ENCODE results near the gene TEX2.

Gene TEX2, protein sequence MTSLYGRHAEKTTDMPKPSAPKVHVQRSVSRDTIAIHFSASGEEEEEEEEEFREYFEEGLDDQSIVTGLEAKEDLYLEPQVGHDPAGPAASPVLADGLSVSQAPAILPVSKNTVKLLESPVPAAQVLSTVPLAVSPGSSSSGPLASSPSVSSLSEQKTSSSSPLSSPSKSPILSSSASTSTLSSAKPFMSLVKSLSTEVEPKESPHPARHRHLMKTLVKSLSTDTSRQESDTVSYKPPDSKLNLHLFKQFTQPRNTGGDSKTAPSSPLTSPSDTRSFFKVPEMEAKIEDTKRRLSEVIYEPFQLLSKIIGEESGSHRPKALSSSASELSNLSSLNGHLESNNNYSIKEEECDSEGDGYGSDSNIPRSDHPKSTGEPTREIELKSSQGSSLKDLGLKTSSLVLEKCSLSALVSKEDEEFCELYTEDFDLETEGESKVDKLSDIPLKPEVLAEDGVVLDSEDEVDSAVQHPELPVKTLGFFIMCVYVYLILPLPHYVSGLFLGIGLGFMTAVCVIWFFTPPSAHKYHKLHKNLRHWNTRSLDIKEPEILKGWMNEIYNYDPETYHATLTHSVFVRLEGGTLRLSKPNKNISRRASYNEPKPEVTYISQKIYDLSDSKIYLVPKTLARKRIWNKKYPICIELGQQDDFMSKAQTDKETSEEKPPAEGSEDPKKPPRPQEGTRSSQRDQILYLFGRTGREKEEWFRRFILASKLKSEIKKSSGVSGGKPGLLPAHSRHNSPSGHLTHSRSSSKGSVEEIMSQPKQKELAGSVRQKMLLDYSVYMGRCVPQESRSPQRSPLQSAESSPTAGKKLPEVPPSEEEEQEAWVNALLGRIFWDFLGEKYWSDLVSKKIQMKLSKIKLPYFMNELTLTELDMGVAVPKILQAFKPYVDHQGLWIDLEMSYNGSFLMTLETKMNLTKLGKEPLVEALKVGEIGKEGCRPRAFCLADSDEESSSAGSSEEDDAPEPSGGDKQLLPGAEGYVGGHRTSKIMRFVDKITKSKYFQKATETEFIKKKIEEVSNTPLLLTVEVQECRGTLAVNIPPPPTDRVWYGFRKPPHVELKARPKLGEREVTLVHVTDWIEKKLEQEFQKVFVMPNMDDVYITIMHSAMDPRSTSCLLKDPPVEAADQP

DNA sequence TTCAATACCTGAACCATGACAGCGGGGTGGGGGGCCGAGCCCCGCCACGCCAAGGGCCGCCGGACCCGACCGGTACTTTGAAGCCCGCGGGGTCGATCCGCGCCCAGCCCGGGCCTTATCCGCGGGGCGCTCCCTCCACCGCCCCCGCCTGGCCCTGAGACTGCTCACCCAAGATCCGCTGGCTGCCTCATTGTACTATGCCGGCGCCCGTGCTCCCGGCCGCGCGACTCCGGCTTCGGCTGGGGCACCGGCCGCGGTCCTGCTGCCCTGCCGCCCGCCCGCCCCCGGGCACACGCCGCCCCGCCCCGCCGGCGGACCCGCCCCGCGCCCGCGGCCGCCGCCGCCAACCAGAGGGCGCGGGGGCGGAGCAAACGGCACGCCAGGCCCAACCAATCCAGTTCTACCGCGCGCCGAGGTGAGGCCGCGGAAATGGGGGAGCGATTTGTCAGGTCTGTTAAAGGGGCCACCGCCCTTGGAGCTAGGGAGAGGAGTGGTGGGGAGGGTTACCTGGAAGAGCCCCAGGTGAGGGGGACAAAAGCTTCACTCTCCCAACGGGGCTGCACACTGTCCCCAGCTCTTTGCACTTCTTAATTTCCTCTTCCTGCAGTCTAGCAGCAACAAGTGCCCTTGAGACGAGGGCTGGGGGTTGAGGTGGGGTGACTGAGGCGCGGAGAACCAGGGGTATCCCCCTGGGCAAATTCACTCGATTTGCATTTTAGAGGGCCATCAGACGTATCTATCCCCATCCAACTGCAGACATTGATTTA, at the start of gene TEX2:
TEX2 (minus strand) TSS at position 261 of the 767 bp plus-strand sequence. CDS start 49,043 bp downstream, outside the sequence.
- peak; percentile 86 to 88 for DNase-seq

DNA sequence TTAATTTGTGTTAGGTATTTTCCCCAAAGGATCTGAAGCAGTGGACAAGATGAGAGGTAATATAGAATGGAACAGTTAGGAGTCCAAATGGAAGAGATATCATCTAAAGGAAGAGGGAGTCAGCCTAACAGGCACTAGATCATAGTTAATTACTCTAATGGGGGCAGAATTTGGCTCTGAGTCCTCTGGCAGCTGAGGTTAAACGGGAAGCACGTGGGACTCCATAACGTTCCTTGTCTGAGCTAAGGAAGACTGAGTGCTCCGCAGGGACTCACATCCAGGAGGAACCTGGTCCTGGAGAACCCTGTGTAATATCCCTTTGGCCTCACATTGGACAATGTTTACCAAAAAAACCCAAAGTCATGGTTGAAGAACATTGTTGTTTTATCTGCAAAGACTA, 46.6 kb upstream of the TEX2 start:
- no peak for DNase-seq

DNA sequence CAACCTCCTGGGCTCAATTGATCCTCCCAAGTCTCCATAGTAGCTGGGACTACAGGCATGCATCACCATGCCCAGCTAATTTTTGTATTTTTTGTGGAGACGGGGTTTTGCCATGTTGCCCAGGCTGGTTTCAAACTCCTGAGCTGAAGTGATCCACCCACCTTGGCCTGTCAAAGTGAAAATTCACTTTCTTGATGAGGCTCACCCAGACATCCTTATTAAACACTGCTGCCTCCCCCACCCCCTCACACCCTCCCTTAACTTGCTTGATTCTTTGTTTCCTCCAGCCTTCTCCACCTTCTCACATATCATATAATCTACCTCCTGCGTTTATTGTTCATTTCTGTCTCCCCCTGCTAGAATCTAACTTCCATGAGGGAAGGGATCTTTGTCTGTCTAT, 46.0 kb upstream of the TEX2 start:
- no peak for DNase-seq

DNA sequence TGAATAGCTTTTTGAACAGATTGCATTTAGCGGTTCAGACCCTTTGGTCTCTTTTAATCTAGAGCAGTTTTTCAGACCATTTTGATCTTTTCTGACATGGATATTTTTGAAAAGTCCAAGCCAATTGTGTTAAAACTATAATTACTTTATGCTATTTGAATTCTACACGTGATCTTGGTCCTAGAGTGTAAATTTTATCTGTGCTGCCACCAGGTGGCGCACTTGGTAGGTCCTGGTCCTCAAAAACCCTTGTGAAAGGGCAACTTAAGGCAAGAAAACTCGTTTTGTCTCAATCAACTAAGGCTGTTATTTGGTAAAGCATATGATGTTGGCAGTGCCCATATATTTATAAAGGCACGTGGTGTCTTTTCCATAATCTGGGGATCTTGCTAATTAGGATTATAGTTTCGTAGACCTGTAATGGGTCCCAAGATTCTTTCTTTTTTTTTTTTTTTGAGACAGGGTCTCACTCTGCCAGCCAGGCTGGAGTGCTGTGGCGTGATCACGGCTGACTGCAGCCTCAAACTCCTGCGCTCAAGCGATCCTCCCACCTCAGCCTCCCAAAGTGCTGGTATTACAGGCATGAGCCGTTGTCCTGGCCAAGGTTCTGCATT, 43.9 kb upstream of the TEX2 start:
- DNase-seq: peak; percentile 68 to 70

- no peak for DNase-seq
Measured at GRCh38 chr17:64304551-64304950, 41.5 kb upstream of the TEX2 start.

DNA sequence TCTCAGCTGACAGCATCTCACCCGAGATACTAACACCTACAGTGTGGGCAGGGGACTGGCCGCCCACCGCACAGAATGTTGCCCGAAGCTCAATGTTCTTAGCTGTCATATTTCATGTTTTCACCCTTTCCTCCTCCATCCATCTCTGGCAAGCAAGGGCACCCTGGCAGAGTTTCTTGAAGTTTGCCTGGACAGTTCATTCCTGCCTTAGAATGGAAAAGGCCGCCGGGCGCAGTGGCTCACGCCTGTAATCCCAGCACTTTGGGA, 37.6 kb upstream of the TEX2 start:
- DNase-seq: no peak

GRCh38 chr17:64297467-64298088, 34.5 kb upstream of the TEX2 start:
- DNase-seq: no peak

DNA sequence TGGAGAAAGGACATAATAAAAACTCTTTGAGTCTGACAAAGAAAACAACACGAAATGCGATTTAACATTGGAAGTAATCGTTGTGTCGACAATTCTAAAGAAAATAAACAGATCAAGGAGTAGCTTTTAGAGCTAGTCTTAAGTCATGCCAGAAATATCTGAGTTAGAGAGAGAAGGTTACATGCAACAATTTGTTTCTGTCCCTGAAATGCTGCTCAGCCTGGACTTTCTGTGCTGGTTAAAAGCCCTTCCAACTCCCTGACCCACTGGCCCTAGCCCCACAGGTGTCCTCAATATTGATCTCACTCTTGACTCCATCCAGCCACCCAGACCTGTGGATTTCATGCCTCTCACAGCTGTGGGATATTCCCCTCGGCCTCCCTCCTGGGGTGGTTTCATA, 33.2 kb upstream of the TEX2 start:
- DNase-seq: no peak

- no peak for DNase-seq
Measured at GRCh38 chr17:64295146-64295545, 32.1 kb upstream of the TEX2 start.

DNA sequence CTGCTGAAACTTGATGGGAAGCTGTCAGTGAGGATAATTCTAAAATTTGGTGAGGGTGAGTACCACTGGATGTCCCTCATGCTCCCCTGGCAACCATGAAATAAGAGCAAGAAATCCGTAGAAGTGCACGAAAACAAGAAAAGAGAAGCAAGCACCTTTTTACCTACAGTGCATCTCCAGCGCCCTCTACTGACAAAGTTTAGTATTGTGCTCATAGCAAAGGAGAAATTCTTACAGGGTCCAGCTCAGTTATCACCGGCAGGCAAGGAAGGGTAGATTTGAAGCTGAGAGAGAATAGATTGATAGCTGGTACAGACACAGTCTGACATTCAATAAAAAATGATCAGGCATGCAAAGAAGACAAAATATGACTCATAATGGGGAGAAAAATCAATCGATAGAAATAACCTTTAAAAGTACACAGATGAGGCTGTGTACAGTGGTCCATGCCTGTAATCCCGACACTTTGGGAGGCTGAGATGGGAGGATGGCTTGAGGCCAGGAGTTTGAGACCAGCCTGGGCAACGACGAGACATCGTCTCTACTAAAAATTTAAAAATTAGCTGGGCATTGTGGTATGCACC, 28.3 kb upstream of the TEX2 start:
- DNase-seq: no peak

DNA sequence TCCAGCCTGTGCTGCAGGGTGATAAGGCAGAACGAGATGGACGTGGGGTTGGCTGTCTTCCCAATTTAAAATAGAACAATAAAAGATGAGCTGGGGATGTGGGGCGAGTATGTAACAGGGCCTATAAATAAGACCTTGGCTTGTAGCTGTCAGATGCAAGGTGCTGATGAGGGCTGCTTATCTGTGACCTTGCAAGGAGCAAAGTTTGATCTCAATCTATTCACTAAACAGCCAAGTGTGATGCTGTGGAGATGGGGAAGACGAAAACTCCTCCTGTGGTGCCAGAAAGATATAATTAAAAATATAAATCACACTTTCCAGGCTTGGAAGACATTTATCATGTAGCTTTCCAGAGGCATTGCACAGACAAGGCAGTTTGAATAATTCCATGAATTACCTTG, 26.7 kb upstream of the TEX2 start:
- DNase-seq: no peak

DNA sequence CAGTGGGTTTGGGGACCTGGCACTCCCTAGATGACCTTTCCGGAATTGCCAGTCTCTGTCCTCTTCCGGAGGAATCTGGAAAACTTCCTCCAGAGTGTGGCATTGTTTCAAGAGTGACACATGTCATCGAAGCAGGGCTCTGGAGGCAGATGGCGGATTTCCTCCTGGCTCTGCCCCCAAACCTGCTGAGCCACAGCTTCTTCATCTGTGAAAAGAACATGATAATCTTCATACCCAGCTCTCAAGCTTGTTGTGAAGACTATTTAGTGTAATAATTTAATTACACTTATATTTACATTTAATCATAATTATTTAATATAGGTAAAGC, 19.7 kb upstream of the TEX2 start:
- no peak for DNase-seq

DNA sequence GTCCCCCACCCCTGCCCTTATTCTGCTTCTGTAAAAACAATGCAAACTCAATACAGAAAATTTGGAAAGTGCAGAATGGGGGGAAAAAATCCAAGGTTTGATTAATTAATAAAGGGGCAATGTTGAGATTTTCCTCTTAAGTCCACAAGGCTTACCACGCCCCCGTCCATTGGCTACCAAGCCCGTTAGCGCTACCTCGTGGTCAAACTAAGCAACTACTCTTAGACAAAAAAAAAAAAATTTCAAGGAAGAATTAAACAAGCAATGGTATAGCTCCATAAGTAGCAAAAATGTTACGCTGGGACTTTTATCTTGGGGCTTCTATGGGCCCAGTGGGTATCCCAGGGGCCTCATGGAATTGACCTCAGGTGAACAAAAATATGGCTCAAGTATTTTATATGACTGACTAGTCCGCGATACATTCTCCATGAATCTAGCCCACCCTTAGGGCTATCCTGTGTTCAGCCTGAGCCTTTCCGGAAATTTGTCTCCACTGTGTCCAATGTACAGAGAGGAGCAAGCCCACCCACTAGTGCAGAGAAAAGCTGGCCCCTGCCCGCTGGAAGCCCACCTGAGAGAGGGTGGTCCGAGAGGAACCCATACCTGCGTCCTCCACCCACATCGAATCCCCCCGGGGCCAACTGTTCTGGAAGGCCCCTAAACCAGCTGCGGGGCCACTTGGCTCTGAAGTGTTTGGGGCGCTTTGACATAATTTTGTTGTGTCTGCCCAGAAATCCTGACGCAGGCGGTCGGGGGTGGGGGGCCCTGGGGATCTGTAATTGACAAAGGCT, 19.1 kb upstream of the TEX2 start:
- DNase-seq: peak; percentile 53 to 56

DNA sequence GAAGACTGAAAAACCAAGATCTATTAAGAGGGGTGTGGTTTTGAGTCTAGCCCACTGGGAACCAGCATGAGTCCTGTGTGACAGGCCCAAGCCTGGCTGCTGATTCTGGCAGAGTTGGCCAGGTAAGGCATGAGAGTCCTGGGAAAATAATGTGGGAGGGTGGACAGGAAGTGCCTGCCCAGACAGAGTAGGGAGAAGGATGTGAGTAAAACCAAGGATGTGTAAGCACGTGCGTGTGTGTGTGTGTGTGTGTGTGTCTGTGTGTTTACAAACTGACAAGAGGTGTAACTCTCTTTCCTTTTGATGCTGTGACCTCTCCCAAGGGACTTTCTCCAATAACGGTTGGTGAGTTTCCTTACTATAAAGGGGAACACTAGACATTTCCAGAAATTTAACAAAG, 15.6 kb upstream of the TEX2 start:
- no peak for DNase-seq

- DNase-seq: no peak
Measured at GRCh38 chr17:64277831-64278562, 14.9 kb upstream of the TEX2 start.

DNA sequence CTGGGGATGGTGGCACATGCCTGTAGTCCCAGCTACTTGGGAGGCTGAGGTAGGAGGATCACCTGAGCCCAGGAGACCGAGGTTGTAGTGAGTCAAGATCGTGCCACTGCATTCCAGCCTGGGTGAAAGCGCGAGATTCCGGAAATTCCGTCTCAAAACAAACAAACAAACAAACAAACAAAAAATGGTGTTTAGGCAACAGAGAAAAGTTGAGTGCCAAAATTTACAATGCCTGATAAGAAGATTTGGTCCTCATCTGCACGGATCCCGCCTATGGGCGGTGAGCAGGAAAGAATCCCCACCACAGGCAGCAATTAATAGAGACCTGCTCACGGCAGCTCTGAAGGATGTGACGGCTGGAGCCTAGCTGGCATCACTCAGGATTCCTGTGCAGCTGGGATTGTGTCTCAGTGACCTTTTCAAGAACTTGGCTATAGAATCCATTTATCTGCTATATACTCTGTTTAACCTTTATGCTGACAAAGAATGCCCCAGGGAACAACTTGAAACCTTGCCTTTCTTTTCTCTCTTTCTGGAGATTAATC, 14.0 kb upstream of the TEX2 start:
- DNase-seq: no peak

DNA sequence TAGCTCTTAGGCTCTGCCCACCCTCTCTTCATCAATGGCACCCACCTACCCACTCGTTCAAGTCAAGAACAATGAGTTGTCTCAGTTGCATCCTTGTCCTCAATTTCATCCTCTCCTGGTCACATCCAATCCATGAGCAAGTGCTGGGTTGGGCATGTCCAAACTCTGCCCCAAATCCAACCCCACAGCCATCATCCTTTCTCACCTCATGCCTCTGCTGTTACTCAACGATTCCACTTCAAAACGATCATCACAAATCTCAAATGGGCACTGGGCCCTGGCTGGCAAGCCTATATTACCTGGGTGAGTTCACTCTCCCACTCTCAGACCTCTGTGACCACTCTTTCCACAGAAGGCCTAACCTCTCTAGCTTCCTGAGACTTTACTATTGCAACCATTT, 12.0 kb upstream of the TEX2 start:
- no peak for DNase-seq

DNA sequence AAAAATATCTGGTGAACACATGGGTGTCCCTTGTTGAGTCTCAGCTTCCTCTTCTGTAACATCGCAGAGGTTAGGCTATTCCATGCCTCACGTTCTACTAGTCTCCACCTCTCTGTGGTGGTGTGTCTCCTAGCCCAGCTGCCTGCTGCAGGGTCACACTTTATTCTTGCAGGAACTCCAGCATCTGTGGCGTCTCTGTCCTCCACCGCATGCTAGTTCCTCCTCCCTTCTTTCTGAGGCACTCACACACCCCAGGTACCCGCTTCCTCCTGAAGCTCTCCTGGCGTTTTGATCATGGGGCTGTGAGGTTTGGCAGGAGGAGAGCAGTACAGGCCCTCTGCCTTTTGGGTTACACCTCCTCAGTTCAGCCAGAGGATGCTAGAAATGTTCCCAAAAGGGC, 9.9 kb upstream of the TEX2 start:
- DNase-seq: no peak

- peak in 1 of 2 donors; percentile 11 for DNase-seq
Measured at GRCh38 chr17:64270885-64271284, 7.8 kb upstream of the TEX2 start.

Data from CD4-positive, alpha-beta T cell treated with Interleukin-4 for 1 hour (primary cell).